Ramos (cell line): Measurements from ENCODE around the gene AKT1.

Experiments
- in situ Hi-C: fragments of 300-500 bp; cut with MboI; formaldehyde crosslinking; loops from one replicate; pipeline ENCODE4 v1.14.3; 2022; ENCODE audit warnings: low sequenced_read_pairs; ENCODE audit not compliant: unreplicated experiment

AKT1 gene

GRCh38 chr14:104775073-104775489, 20.5 kb downstream of the AKT1 start:
- in situ Hi-C loops: no loop called here

GRCh38 chr14:104774453-104775072, 21.0 kb downstream of the AKT1 start:
- in situ Hi-C loops: loop anchor here (5.0 kb wide), 1 partner anchor 48 kb away; no protein-coding TSS in a partner anchor

- in situ Hi-C loops: loop anchor here (5.0 kb wide), 1 partner anchor 49 kb away; no protein-coding TSS in a partner anchor
Measured at GRCh38 chr14:104773505-104774452, 21.8 kb downstream of the AKT1 start.

GRCh38 chr14:104772707-104773504, 22.6 kb downstream of the AKT1 start:
- in situ Hi-C loops: loop anchor here (5.0 kb wide), 1 partner anchor 49 kb away; no protein-coding TSS in a partner anchor

GRCh38 chr14:104771918-104772706, 23.4 kb downstream of the AKT1 start:
- in situ Hi-C loops: loop anchor here (5.0 kb wide), 1 partner anchor 50 kb away; no protein-coding TSS in a partner anchor

- in situ Hi-C loops: loop anchor here (5.0 kb wide), 1 partner anchor 51 kb away; no protein-coding TSS in a partner anchor
Measured at GRCh38 chr14:104771374-104771773, 24.2 kb downstream of the AKT1 start.

- in situ Hi-C loops: loop anchor here (5.0 kb wide), 1 partner anchor 51 kb away; no protein-coding TSS in a partner anchor
Measured at GRCh38 chr14:104770851-104771272, 24.7 kb downstream of the AKT1 start.

GRCh38 chr14:104770072-104770579, 25.4 kb downstream of the AKT1 start:
- in situ Hi-C loops: loop anchor here (5.0 kb wide), 1 partner anchor 52 kb away; no protein-coding TSS in a partner anchor

GRCh38 chr14:104769324-104770071, 26.1 kb downstream of the AKT1 start:
- in situ Hi-C loops: loop anchor here (5.0 kb wide), 1 partner anchor 53 kb away; no protein-coding TSS in a partner anchor

GRCh38 chr14:104768437-104769323, 26.9 kb downstream of the AKT1 start:
- in situ Hi-C loops: no loop called here

- in situ Hi-C loops: no loop called here
Measured at GRCh38 chr14:104767634-104767918, 28.0 kb downstream of the AKT1 start.

- in situ Hi-C loops: no loop called here
Measured at GRCh38 chr14:104766863-104767633, 28.5 kb downstream of the AKT1 start.

- in situ Hi-C loops: no loop called here
Measured at GRCh38 chr14:104766256-104766862, 29.2 kb downstream of the AKT1 start.

- in situ Hi-C loops: no loop called here
Measured at GRCh38 chr14:104765517-104765916, 30.0 kb downstream of the AKT1 start.

- in situ Hi-C loops: no loop called here
Measured at GRCh38 chr14:104758981-104759969, 36.3 kb downstream of the AKT1 start.
